HG03457 (cell line): ENCODE measurements around the gene ZNF462.

Experiments
- ATAC-seq: cut with Tn5 transposase; IDR thresholded peaks from one replicate; pipeline ENCODE4 v1.9.1; 2021; ENCODE audit warnings: moderate number of reproducible peaks; ENCODE audit not compliant: unreplicated experiment

The ZNF462 gene

DNA sequence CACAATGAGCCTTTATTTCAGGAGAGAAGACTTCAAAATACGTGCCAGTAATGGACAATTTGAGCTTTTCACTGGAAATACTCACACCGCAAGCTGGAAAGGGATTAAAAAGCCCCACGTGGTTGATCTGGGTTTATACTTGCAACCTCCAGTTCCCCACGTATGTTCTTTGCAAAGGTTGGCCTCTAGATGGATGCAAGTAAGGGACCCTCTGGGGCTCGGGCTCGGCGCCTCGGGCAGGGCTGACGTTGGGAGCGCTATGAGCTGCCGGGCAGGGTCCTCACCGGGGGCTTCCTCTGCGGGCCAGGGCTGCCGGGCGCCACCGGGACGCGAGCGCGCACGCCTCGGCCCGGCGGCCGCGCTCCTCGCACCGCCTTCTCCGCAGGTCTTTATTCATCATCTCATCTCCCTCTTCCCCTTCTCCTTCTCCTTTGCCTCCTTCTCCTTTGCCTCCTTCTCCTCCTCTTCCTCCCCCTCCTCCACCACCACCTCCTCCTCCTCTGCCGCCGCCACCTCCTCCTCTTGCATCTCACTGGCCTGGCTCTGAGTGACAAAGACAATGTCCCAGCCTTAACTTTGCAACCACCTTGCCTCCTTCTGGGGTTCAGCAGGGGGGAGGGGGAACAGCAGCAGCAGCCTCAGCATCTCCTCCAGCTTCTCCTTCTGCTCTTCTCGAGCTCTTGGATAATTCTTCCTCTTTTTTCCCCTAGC is 701 bp upstream of the ZNF462 start:
- ATAC-seq = no peak

DNA sequence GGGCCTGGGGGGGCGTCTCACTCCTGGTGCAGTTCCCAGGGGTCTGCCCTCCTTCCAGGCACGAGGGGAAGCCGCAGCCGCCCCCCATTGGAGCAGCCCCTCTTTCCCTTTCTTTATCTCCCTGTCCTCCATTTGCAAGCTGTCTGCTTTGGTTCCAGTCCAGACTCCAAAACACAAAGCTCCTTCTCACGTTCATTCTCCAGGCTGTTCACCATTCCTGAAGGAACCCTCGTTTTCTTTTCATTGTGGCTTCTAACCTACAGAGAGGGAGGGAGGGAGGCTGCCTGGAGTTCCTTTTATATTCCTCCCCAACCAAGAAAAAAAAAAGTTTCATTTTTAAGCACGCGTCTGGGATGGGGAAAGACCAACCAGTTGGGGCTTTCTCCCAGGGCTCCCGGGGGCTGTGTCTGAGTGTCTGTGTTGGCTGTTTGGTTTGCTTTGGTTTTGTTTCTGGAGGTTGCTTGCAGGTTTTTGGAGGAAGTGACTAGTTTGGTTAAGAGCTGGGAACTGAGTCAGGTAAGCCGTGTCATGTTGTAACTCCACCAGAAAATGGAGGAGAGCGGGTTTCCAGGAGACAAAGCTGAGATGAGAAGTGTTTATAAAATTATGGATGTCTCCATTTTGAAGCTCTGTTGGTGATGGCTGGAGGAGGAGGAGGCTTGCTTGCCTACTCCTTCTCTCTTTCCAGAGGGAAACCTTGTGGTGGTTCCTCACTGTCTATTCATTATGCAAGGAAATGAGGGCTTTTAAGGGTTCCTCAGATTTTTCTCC is 1.6 kb downstream of the ZNF462 start:
- no peak for ATAC-seq

DNA sequence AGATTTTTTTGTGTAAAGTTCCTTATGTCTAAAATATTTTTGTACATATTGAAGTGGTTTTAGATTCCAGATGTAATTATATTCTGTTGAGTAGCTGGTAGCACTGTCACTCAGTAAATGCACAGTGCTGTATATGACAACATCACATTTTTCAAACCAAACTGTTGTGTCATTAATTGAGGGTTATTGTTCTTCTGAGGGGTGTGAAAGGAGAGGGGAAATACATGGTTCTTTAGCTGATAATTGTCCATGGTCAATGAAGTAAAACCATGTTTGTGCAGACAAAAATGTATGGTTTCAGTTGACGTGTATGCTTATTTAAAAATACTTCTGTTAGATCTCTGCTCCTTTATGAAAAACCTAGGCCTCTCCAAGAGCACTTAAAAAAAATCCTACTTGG is 3.3 kb downstream of the ZNF462 start:
- ATAC-seq = no peak

DNA sequence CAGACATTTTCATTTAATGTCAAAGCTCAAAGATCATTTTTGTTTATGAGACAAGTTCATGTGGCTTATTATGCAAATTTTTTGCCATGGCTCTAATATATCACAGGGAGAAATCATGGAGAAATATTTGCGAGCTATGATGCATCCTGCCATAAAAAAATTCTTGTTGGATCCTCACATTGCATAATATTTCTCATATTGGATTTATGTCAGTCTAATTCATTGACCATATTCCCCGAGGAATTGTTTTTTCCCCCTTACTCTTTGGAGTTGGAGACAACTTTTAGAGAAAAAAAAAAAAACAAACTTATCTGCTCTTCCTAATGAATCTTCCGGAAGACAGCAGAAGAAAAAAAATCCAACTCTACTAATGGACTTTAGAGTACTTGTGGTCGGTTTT is 4.3 kb downstream of the ZNF462 start:
- no peak for ATAC-seq

DNA sequence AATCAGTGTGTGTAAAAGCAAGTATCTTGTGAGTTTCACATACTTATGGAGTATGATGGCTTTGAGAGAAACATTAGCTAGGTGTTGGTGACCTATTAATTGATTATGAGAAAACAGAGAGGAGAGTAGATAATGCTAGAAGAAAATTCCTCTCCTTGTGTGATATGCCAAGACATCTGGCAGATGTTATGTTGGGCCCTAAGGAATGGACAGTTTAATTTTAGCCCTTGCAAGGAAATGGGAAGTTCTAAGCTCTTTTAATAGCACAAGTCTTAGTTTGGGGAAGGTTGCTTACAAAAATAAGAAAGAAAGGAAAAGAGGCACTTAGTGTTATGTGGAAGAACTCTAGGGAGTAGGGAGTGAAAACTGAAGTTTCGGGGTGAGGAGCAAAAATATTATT is 5.1 kb downstream of the ZNF462 start:
- no peak for ATAC-seq

DNA sequence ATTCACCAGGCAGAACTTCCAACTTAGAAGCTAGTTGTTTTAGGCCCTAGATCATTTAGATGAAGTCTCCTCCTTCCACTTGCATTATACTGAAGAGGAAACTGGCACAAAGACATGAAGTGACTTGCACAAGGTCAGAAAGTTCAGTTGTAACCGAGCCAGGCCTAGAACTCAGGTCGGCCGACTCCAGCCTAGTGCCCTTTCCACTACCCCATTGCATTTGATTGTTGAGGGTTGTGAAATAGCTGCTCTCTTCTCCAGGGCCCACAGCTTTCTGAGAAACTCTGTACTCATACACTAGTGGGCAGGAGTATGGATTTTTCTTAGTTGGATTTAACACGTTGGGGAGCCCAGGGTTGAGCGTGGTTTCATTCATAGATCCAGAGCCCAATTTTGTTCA is 5.6 kb downstream of the ZNF462 start:
- ATAC-seq = no peak

DNA sequence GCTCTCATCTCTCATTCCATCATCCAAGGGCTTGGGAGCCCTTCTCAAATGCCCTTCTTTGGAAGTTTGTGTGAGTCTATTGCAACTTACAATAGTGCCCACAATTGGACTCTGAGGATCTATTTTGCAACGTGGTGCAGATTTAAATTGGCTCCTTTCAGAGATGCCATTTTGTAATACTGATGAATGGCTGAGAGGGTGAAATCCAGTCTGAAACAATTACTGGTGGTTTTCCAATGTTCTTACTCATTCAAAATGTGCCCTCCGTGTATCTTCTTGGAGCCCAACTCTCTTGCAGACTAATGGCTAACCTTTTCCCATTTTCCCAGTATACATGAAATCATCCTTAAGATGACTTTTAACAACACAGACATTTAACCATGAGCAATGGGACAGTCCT is 6.1 kb downstream of the ZNF462 start:
- no peak for ATAC-seq

DNA sequence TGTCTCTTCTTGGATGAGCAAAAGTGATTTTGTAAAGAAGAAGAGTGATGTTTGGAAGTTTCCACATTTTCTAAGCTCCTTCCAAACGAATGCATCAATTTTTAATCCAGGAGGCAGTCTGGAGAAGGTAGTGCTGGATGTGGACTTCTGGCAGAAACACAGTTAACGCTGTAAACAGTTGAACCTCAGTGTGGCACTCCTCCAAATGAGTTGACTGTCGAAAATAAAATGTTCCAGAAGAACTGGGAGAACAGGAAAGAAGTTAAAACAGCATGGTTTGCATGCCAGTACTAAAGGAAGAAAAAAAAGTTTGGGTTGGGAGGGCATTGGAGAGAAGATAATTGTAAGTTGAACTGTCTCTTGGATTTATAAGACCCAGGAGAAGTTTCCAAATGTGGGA is 6.5 kb downstream of the ZNF462 start:
- ATAC-seq = no peak

DNA sequence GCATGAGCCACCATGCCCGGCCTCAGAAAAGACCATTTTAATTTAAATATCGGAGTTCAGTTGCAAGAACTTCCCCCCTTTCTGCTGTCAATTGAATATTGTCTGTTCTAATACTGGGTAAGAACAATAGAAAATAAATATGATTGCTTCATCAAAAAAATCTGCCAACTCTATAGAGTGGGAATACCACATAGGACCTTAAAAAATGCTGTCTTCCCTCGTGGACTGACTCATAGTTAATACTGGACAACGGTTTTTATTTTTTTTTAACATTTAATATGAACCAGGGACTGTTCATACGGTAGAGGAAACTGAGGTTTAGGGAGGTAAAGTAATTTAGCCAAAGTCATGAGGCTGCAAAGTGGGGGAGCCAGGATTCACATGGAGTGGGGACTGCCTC is 9.7 kb downstream of the ZNF462 start:
- no peak for ATAC-seq

DNA sequence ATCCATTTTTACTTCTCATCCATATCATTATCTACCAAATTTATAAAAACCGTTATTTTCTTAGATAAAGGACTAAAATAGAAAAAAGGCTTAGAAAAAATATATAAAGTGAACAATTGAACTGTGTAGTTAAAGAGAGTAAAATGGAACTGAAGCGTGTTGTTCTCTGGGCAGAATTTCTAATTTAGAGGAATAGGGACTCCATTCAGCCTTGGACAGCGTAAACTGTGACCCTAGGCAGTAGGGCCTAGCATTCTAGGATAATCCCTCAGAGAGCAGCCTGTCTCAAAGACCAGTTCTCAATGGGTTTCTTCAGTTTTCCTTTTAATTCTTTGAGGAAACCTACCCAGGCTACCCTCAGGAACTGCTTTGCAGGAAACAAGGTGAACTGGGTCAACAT is 11.1 kb downstream of the ZNF462 start:
- ATAC-seq = no peak

DNA sequence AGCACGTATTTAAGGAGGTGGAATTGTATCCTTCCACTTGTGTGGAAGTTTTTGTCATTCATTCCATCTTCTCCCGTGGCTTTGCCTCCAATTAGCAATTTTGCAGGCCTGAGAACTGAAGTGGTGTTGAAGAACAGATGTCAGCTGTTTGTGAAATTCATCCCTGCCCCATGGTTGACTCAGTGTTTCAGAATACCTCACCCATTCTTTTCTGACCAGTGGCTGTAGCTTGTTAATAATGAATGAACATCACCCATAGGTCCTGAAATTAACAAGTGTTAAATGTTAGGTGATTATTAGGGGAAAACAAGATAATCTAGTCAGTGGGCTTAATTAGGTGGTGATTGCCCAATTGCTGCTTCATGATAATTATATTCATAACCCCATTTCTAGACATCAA is 11.7 kb downstream of the ZNF462 start:
- no peak for ATAC-seq

DNA sequence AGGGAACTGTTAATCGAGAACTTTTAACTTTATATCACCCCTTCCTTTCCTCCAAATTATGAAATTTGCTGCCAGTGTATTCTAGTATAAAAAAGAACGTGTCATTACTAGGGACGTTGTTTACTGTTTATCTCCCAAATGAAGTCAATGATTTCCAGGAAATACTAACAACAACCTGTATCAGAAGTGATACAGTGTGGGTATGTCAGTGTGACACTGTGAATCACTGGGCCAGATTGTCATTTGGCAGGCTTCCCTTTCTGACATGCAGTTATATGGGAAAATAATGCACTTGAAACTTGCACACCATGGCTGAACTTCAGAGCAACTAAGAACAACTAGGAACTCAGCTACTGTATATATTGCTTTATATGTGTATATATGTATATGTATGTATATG is 12.6 kb downstream of the ZNF462 start:
- ATAC-seq = no peak

DNA sequence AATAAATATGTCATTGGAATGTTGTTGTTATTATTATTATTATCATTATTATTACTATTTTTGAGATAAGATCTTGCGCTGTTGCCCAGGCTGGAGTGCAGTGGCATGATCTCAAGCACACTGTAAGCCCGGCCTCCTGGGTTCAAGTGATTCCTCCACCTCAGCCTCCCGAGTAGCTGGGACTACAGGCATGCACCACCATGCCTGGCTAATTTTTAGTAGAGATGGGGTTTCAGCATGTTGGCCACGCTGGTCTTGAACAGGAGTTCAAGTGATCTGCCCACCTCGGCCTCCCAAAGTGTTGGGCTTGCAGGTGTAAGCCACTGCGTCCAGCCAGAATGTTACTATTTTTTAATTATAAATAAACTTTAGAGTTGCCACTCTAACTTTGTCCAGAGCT is 14.4 kb downstream of the ZNF462 start:
- no peak for ATAC-seq

DNA sequence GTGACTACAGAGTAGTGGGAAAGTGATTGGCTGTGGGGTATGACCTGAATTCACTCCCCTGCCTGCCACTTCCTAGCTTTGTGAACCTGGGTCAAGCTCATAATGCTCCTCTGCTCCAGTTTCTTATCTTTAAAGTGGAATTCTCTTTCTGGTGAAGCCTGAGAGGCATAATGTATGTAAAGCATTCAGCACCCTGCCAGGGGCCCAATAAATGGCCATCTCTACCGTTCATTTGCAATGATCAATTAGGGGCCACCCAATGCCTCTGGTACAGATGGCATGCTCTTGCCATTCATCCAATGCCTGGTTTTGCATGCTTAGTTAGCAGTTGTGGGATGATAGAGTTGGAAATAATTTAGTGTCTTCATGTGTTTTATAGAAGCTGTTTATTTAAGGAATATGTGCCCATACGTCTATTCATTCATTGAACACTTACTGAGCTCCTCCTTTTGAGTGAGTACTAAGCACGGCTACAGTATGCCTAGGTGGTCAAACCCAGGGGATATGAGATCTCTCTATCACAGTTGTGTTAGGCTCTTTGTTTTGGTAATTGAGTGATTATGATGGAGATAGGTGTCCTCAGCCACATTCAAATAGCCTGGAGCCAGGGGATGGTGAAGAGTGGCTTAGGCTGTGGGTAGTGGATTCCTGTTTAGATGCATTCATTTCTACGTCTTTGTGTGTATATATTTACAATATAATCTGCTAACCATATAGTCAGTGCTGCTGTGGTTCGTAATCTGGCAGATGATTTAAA is 15.3 kb downstream of the ZNF462 start:
- no peak for ATAC-seq

DNA sequence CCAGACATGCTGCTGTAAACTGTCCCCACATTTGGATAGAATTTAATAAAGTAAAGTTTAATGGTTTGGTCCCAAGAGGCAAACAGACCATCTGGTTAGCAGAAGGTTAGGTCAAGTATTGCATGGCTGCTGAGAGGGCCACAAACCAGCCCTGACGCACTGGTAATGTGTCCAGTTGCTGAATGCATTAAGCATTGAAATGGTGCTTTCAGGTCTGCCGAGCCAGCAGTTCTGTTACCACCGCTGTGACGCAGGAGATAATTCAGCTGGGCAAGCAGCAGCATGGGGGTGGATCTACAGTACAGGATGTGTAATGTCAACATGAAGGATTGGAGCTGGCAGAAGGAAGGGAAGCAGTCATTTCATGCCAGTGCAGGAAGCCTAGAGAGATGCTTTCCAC is 16.0 kb downstream of the ZNF462 start:
- no peak for ATAC-seq

DNA sequence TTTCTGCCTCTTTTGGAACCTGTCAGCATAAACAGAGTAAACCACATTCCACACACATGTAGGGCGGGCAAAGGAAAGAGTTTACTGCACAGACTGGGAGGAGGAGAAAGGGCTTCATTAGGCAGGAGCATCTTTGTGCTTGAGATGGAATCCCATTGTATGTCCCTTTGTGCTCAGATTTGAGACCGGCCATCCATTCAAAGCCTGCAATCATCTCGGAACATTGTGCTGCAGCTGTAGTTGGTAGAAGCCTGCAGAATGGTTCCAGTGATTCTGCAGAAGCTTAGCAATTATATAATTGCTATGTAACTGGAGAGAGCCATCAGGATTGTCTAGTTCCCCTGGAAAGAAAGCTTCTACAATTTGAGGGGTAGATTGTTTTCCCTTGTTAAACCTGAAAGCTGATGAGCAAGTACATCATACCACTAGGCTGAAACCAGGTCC is 16.5 kb downstream of the ZNF462 start:
- ATAC-seq = no peak

DNA sequence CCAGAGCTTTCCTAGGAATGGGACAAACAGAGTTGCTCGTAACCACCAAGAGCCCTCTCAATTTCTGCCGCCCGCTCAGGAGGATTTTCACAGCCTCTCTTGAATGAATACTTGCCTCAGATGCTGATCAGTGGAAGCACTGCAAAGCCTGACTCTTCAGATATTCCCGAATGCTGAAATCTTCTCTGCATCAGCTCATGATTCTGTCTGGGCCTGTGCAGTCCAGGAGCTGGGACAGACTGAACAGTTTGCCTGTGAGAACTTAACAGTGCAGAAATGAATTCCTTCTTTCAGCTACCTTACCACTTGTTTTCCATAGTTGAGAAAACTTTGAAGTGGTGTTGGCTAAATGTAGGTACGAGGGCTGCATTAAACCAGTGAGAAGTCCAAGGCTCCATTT is 17.1 kb downstream of the ZNF462 start:
- no peak for ATAC-seq

DNA sequence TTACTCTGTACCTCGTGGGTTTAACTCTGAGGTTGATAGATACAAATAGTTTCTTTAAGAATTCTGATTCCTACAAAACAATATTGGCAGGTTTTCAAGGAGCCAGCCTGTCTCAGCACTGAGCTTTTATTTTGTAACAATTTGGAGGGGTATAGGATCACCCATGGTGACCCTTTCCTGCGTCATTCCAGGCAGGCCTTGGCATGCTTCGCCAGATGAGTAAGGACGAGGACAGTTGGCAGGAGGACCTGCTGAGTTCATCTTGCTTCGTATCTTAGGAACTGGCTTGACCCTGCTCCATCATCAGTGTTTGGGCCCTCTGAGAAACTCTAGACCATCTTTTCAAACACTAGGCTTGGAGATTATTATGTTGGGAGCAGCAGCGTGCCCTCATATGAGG is 17.9 kb downstream of the ZNF462 start:
- no peak for ATAC-seq

DNA sequence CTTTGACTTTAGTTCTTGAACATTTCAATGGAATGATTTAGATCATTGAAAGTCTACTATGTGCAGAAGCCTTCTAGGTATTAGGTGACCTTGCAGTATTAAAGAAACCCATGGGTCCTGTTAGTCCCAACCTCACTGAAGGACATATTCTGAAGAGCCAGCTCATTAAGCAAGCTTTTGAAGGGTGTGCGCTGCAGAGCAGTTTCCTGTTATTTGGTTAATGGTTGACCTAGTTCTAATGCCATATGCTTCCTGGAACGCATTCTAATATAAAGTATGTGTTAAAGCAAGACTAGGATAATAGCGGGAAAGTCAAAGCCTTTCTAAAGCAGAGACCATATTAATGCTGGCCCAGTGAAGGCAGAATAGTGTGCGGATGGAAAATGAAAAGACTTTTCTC is 20.1 kb downstream of the ZNF462 start:
- no peak for ATAC-seq

DNA sequence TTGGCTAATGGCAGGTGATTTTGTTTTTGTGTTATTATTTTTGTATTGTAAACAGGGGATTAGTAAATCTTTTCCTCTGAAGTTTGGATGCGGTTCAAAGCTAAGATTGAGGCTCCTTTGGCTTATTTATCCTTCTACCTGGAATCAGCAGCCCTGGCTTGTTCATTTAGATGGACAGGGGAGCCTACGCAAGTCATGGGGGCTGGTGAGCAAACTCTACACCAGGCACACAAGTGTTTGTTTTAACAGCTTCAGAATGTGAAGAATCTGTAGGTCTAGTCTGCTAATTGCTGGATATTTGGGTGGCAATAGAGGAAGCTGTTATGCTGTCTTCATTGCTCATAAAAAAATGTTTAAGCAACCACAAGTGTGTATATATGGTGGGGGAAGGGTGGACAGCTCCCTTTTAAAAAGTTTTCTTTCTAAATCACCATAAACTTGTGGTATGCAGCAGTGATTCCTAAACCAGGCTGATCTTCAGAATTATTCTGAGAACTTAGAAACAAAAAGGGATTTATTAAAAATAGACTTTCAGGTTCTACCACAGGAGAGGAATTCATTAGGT is 20.7 kb downstream of the ZNF462 start:
- ATAC-seq = no peak

DNA sequence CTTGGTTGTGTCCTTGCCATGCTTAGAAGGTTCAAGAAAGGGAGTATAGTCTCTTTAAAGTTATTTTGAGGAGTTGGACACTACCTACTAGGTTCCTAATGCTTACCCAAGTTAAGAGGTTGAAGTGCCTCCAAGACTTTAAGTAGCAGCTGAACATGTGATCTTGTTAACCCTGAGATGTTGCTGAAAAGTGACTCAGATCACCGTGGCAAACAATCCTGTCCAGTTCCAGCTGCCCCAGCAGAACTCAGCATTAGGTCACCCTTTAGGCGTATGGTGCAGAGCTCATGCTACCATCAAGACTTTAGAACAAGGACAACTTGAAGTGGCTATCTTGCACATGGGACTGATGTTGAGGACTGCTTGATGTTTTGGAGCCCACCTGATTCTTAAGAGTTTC is 22.5 kb downstream of the ZNF462 start:
- ATAC-seq = no peak
